Left ventricle myocardium superior (tissue), 1 donor: ENCODE measurements around the gene IL5RA. TPM values are rescaled to one million over a fixed set of nuclear protein-coding genes. Genes with fewer than 3 reads are reported as not detected.

Experiments used
- ATAC-seq: fragments of 200-7000 bp; cut with Tn5 transposase; one replicate; pipeline ENCODE4 v1.9.1; 2020; ENCODE audit warnings: mild to moderate bottlenecking, moderate library complexity
- DNase-seq: peaks from one replicate; pipeline ENCODE4 v3.0.0-alpha.2; 2020
- intact Hi-C: fragments of 100-400 bp; cut with micrococcal nuclease; formaldehyde crosslinking; loops from one replicate; pipeline ENCODE4 v1.11.0; 2022
- total RNA-seq: library from RNA; stranded (reverse); fragmentation: NEBNext Ultra II Directional; extraction: Animal tissue kit (Norgen Biotek cat#: 25700); gene quantifications from one replicate; pipeline ENCODE4 v1.2.1, GENCODE V29; 2021
- donor health status: DM: no; HTN: yes; CAD: no; lungs with severe emphysema.

Gene IL5RA
- total RNA-seq, 1 donor from 2014 or later: 0.17 TPM

DNA sequence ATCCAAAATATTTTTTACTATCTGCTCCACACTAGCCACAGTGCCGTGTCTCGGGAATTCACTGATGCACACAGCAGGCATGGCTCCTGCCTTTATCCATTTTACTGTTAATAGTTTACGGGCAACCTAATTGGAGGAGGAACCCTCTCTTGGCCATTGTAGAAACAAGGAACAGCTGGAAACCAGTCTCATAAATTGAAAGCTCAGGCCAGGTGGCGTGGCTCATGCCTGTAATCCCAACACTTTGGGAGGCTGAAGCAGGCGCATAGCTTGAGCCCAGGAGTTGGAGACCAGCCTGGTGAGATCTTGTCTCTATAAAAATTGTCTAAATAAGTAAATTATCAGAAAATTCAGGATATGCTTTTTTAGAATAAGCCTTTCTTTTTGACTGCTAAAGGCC is 39.0 kb downstream of the IL5RA start:
- no peak for DNase-seq
- no peak for ATAC-seq
- intact Hi-C loops: no loop called here

GRCh38 chr3:3069723-3070122 is 40.5 kb downstream of the IL5RA start:
- ATAC-seq (no peak), DNase-seq (no peak)
- intact Hi-C loops: no loop called here

DNA sequence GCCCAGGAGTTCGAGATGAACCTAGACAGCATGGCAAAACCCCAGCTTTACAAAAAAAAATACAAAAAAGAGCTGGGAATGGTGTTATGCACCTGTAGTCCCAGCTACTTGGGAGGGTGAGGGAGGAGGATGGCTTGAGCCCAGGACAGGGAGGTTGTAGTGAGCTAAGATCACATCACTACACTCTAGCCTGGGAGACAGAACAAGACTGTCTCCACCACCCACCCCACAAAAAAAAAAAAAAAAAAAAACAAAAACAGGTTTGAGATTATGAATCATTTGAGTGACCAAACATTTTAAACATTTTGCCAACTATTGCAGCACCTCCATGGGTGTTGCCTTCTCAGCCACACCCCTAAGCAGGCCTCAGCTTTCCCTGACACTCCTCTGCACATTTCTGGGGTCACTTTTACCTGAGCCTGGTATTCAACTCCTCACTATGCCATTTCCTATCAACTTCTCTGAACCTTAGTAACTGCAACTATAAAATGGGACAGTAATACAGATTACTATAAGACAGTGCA is 41.8 kb downstream of the IL5RA start:
- intact Hi-C loops: no loop called here
- DNase-seq (no peak), ATAC-seq (no peak)

DNA sequence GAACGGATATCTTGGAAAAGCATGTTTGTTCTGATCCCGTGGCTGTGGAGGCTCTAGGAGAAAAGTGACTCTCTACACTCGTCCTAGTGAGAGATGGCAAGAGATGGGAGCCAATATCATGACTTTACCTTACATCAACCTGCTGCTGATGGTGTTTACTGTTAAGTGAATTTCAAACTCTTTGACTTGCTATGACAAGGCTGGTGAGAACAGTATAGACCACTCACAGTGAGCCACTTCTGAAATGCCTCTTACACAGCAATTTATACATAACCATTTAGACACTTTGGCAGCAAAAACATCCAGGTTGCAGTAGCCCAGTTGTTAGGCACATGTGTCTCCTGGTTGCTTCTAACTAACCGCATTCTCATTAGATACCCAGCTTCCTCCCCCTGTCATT is 43.3 kb downstream of the IL5RA start:
- ATAC-seq (no peak), DNase-seq (no peak)
- intact Hi-C loops: no loop called here

DNA sequence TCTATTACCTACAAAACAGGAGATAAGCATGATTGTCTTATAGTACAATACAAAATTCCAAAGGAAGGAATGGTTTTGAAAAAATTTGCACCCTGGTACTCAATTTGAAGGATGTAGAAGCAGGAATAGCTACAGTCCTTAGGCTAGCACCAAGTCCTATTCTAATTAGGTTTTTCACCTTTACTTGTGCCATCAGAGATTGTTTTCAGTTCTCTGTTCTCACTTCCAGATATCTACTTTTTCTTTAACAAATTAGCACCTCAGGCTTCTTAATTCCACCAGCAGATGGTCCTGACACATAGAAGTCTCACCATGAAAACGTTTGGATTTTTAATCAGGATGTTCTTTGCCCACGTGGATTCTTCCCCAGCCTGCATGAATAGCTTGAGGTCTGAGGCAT is 43.8 kb downstream of the IL5RA start:
- intact Hi-C loops: no loop called here
- no peak for ATAC-seq
- no peak for DNase-seq

- ATAC-seq: no peak
- no peak for DNase-seq
- intact Hi-C loops: no loop called here
Observed at GRCh38 chr3:3065876-3066275, 44.3 kb downstream of the IL5RA start.

DNA sequence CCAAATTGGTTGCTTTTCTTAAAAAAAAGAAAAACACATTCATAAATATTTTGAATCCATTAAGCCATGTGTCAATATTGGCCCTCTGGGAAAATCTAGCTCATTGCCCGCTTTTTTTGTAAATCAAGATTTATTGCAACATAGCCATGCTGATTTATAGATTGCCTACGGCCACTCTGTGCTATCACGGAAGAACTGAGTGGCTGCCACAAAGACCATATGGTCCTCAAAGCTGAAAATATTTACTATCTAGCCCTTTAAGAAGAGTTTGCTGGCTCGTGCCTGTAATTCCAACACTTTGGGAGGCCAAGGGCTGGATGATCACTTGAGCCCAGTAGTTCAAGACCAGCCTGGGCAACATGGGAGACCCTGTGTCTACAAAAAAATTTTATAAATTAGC is 45.9 kb downstream of the IL5RA start:
- no peak for ATAC-seq
- intact Hi-C loops: no loop called here
- no peak for DNase-seq

GRCh38 chr3:3059645-3060044 is 50.5 kb downstream of the IL5RA start:
- intact Hi-C loops: no loop called here
- DNase-seq (no peak), ATAC-seq (no peak)

GRCh38 chr3:3053974-3054373 is 56.2 kb downstream of the IL5RA start:
- ATAC-seq (no peak), DNase-seq (no peak)

DNA sequence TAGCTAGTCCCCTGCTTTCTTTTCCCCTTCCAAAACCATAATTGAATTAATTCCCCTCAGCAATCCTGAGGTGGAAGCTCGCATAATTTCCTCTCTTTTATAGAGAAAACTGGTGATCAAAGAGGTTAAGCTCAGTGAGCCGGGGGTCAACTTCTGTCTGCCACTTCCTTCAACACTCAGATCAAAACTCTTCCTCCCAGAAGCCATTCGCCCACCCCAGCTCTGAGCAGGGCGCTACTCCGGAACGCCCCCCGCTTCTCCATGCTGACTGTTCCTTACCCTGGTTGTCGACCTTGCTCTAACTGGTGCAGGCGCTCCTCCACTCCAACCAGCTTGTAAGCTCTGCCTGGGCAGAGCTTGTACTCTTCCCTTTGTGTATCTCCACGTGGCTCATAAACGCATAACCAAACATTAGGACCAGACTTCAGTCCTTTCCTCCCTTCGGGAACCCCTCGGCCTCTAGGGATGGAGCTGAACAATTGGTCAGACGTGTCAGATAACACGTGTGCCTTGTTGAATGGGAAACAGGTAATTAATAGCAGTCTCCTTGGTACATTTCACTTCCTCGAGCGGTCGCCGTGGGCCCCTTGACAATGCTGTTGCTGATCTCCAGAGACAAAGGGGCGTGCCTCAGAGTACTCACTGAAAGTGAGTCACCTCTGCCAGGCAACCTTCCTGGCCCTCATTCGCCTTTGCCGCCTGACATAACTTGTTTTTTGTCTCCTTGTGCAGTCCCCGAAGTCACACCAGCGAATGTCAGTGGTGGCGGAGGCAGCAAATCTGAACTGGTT is 71.8 kb downstream of the IL5RA start:
- ATAC-seq (no peak), DNase-seq (no peak)
- intact Hi-C loops: no loop called here

More at GRCh38 chr3:3053974-3054373, 56.2 kb downstream of the IL5RA start:
- intact Hi-C loops: no loop called here

GRCh38 chr3:3037156-3037555 is 73.0 kb downstream of the IL5RA start:
- DNase-seq: no peak
- no peak for ATAC-seq
- intact Hi-C loops: no loop called here

- no peak for DNase-seq
- ATAC-seq: no peak
- intact Hi-C loops: no loop called here
Observed at GRCh38 chr3:3031326-3031725, 78.8 kb downstream of the IL5RA start.

DNA sequence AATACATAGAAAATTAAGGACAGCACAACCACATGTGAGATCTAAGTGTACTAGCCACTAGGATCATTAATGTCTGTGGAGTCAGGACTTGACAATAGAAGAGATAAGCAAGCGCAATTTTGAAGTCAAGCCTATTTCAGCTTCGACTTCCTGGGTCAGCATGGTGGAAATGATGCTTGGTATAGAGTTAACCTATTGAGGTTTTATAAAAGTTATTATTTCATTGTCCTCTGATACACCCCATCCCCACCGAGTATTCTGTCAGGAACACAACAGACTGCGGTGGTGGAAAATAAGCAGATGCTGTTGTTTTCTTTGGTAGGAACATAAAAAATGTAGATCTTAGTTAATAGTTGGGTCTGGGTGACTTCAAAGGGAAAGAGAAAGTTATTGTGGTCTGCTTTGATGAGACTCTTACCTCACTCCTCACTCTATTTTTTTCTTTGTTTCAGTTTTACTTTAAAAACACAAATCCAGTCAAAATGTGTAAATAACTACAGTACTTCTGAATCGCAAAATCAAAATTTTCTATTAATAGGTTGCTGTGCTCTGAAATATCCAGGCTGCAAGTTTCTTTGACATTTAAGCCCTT is 82.1 kb downstream of the IL5RA start:
- DNase-seq: no peak
- intact Hi-C loops: no loop called here
- no peak for ATAC-seq

DNA sequence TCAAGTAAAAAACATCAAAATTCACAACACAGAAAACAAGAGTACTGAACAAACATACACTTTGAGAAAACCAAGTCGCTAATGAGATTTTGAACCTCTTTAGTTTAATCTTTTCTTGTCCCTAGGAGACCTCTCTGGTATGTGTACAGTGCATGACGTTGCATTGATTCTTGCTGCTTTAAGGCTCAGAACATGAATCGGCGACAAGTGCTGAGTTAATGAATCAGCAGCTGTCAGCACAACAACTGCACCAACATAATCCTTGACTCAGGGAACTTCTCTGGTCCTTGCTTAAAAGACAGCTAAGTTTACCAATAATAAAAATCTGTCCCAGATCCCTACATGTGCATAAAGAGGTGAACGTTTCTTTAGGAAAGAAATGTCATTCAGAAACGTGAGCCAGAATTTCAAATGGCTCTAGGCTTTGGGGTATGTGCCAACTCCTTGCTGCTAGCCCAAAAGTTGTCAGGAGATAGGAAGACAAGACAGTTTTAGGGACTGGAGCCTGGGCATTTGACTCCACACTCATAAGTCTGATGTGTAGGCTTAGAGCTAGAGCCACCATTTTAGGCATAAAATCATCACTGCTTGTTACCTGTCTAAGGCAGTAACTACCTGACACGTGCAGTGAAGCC is 86.9 kb downstream of the IL5RA start:
- intact Hi-C loops: no loop called here
- ATAC-seq (no peak), DNase-seq (no peak)

DNA sequence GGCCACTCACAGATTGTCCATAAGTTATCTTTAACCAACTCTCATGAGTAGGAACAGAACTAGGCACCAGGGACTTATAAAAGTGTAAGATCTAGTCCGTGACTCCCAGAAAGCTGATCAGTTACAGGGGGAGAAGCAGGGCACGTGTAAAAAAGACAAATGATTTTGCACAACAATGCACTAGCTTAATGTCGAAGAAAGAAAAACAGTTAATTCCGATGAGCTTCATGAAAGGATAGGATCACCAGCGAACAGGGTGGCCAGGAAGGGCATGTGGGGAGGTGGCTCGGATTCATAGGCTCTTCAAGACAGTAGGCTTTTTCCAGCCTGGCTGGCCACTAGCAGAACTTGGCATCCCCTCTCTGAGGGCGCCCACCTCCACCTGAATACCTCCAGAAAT is 90.0 kb downstream of the IL5RA start:
- intact Hi-C loops: no loop called here
- DNase-seq (no peak), ATAC-seq (no peak)

Other genes with a start within 250 kb of the IL5RA start
- gene TRNT1, start 16.6 kb upstream of the IL5RA start, total RNA-seq: 12.6 TPM
- gene CRBN, start 69.3 kb upstream of the IL5RA start, total RNA-seq: 57.4 TPM